Smooth muscle cell of the brain vasculature (primary cell): ENCODE measurements around the gene RBMS1.

Experiments
- DNase-seq: peaks from one replicate; pipeline ENCODE4 v3.0.0-alpha.2; 2012; ENCODE audit warnings: low read depth, low spot score

RBMS1 gene

GRCh38 chr2:160278101-160278878, 215.3 kb downstream of the RBMS1 start:
- no peak for DNase-seq

- DNase-seq, result no peak
These were observed 216.5 kb downstream of the RBMS1 start for GRCh38 chr2:160277151-160277550.

- DNase-seq, result no peak
These were observed 218.0 kb downstream of the RBMS1 start for GRCh38 chr2:160275656-160276055.

GRCh38 chr2:160271171-160272086, 222.2 kb downstream of the RBMS1 start:
- DNase-seq, result no peak

- DNase-seq, result no peak
These were observed 223.0 kb downstream of the RBMS1 start for GRCh38 chr2:160270571-160271113.

GRCh38 chr2:160269803-160270570, 223.6 kb downstream of the RBMS1 start:
- DNase-seq, result peak; percentile 65

GRCh38 chr2:160269365-160269764, 224.2 kb downstream of the RBMS1 start:
- no peak for DNase-seq

- DNase-seq, result no peak
These were observed 225.3 kb downstream of the RBMS1 start for GRCh38 chr2:160268151-160268781.

- no peak for DNase-seq
These were observed 225.9 kb downstream of the RBMS1 start for GRCh38 chr2:160267692-160268091.

GRCh38 chr2:160267022-160267421, 226.6 kb downstream of the RBMS1 start:
- no peak for DNase-seq

GRCh38 chr2:160266037-160266551, 227.5 kb downstream of the RBMS1 start:
- no peak for DNase-seq

GRCh38 chr2:160264308-160264707, 229.3 kb downstream of the RBMS1 start:
- no peak for DNase-seq

GRCh38 chr2:160261732-160262131, 231.9 kb downstream of the RBMS1 start:
- no peak for DNase-seq

- no peak for DNase-seq
These were observed 235.2 kb downstream of the RBMS1 start for GRCh38 chr2:160258492-160258805.

GRCh38 chr2:160257743-160258491, 235.7 kb downstream of the RBMS1 start:
- no peak for DNase-seq

GRCh38 chr2:160257041-160257742, 236.4 kb downstream of the RBMS1 start:
- DNase-seq, result no peak

GRCh38 chr2:160256507-160256906, 237.1 kb downstream of the RBMS1 start:
- no peak for DNase-seq

- DNase-seq, result no peak
These were observed 238.2 kb downstream of the RBMS1 start for GRCh38 chr2:160255408-160255807.

GRCh38 chr2:160254189-160254762, 239.3 kb downstream of the RBMS1 start:
- peak; percentile 90 for DNase-seq
